ENCODE measurements around the gene TTI1.

TTI1 gene

GRCh38 chr20:38043512-38044300 is 10.4 kb upstream of the TTI1 start:
- no peak overlapping the region for H3K4me3 ChIP-seq (ENCODE audit: low read depth, low read length)
- DNase-seq (ENCODE audit: low read depth), result no peak
- TF ChIP-seq CTCF (IDR thresholded peaks at IDR 0.05; ENCODE audit: insufficient read depth, low read depth, low read length, missing control alignments), result no peak

- no peak for DNase-seq (ENCODE audit: low read depth)
- no peak overlapping the region for H3K4me3 ChIP-seq (ENCODE audit: low read depth, low read length)
- TF ChIP-seq CTCF (IDR thresholded peaks at IDR 0.05; ENCODE audit: insufficient read depth, low read depth, low read length, missing control alignments), result no peak
These were observed 7.0 kb upstream of the TTI1 start for GRCh38 chr20:38040276-38040675.

- no peak for DNase-seq (ENCODE audit: low read depth)
- no peak overlapping the region for H3K4me3 ChIP-seq (ENCODE audit: low read depth, low read length)
- no peak for TF ChIP-seq CTCF (IDR thresholded peaks at IDR 0.05; ENCODE audit: insufficient read depth, low read depth, low read length, missing control alignments)
These were observed 3.1 kb upstream of the TTI1 start for GRCh38 chr20:38036366-38036765.

GRCh38 chr20:38034961-38035360 is 1.7 kb upstream of the TTI1 start:
- peak overlapping the region; percentile 65 for H3K4me3 ChIP-seq (ENCODE audit: low read depth, low read length)
- TF ChIP-seq CTCF (IDR thresholded peaks at IDR 0.05; ENCODE audit: insufficient read depth, low read depth, low read length, missing control alignments), result no peak
- no peak for DNase-seq (ENCODE audit: low read depth)

GRCh38 chr20:38034108-38034649 is 923 bp upstream of the TTI1 start:
- TF ChIP-seq CTCF (IDR thresholded peaks at IDR 0.05; ENCODE audit: insufficient read depth, low read depth, low read length, missing control alignments), result no peak
- no peak for DNase-seq (ENCODE audit: low read depth)
- peak overlapping the region; percentile 65 for H3K4me3 ChIP-seq (ENCODE audit: low read depth, low read length)

GRCh38 chr20:38032585-38033329 is 499 bp downstream of the TTI1 start:
- TF ChIP-seq CTCF (IDR thresholded peaks at IDR 0.05; ENCODE audit: insufficient read depth, low read depth, low read length, missing control alignments), result no peak
- DNase-seq (ENCODE audit: low read depth), result peak; percentile 70

More at GRCh38 chr20:38032585-38033329, 499 bp downstream of the TTI1 start:
- H3K4me3 ChIP-seq (ENCODE audit: low read depth, low read length), result peak overlapping the region; percentile 65

All from GM12865 (cell line).